Daoy (cell line): Measurements from ENCODE around the gene SCRN1. TPM values are rescaled to one million over a fixed set of nuclear protein-coding genes. Genes with fewer than 3 reads are reported as not detected.
A peak's percentile ranks its signal among the peaks of the same experiment; 100 is the strongest.
"Not testable (repeated sequence)": the region's sequence is repeated elsewhere in the genome, so short reads cannot be mapped to it uniquely, and the experiment has no call there.

Experiments used
- DNase-seq: peaks from one replicate; pipeline ENCODE4 v3.0.0-alpha.2; 2015; ENCODE audit warnings: low read depth
- total RNA-seq: library from RNA; depleted of rRNA; stranded (reverse); fragments of >200 nt; shearing (Covaris generic); gene quantifications from 2 replicates; pipeline ENCODE4 v1.2.3, GENCODE V29; 2014; rRNA removed

Gene SCRN1
- total RNA-seq, 1 experiment from 2014 or later, result 130 TPM

DNA sequence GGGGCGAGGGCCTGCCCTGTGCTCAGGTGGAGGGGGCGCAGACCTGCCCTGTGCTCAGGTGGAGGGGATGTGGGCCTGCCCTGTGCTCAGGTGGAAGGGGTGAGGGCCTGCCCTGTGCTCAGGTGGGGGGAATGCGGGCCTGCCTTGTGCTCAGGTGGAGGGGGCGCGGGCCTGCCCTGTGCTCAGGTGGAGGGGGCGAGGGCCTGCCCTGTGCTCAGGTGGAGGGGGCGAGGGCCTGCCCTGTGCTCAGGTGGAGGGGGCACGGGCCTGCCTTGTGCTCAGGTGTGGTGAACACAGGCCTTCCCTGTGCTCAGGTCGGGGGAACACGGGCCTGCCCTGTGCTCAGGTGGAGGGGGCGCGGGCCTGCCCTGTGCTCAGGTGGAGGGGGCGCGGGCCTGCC, 98.8 kb downstream of the SCRN1 start:
- not testable (repeated sequence) for DNase-seq

DNA sequence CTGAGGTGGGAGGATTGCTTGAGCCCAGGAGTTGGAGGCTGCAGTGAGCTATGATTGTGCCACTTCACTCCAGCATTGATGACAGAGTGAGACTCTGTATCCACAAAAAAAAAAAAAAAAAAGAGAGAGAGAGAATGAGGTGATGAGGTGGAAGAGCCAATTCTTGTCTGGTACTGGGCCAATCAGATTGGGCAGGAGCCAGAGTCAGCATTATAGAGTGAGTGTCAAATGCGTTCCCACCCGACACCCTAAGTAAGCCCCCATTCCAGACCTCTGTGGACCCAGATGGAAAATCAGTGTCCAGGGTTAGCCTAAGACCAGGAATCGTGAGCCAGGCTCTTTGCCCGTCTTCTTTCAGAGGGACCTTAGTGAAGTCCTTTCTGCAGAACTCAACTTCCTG, 99.3 kb downstream of the SCRN1 start:
- no peak for DNase-seq

DNA sequence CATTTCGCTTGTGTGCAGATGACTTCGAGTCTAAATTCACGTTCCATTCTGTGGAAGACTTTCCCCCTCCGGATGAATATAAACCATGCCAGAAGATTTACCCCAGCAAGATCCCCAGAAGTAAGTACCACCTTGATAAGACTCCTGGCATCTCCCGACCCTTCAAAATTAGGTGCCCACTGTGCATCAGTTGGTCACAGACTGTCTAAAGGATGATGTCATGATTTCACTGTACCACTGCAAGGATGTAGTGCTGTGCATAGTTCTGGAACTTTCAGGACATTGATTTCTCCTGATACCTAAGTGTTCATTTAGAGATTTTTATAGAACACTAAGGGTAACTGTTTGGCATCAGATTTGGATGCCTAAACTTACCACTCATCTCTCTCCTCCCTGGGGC, 100.3 kb downstream of the SCRN1 start:
- DNase-seq, result no peak

DNA sequence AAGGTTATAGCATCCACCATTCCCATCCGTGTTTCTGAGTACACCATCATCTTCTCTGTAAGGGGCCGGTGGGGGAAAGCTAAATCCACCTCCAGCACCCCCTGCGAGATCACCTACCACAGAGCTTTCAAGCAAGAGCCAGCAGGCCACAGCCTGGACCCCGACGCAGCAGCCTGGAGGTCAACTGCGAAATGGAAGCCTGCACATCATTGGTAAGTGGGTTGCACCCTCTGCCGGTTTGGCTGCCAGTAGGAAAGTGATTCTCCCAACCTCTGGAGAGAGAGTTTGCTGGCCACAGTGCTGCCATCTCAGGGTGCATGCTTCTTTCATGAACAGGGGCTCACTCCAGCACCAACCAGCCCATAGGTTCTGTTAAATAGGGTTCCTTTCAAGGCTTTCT, 101.6 kb downstream of the SCRN1 start:
- no peak for DNase-seq

DNA sequence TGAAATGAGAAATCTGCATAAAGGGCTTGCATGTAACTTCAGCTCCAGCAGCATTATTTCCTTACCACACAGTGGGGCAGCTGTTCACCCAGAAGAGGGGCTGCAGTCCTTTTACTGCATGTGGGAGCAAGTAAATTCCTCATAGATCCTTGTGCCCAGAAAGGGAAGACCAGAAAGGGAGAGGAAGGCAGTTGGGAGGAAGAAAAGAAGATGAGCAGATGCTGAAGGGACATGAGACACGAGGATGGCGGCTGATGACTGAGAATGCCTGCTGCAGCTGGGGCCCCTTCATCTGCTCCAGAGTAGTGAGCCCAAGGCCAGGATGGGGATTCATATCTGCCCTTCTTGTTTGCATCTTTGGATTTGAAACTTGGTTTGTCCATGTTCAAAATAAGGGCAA, 102.8 kb downstream of the SCRN1 start:
- no peak for DNase-seq

DNA sequence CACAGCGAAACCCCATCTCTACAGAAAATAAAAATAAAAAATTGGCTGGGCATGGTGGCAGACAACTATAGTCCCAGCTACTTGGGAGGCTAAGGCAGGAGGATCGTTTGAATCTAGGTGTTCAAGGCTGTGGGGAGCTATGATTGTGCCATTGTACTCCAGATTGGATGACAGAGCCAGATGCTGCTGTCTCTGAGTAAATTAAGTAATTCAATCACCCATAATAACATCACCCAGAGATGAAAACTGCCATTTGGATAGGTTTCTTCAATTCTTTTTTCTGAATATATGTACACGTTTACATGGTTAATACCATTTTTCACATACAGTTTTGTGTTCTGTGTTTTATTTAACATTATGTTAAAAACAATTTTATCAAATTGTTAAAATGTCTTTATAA, 104.0 kb downstream of the SCRN1 start:
- no peak for DNase-seq

DNA sequence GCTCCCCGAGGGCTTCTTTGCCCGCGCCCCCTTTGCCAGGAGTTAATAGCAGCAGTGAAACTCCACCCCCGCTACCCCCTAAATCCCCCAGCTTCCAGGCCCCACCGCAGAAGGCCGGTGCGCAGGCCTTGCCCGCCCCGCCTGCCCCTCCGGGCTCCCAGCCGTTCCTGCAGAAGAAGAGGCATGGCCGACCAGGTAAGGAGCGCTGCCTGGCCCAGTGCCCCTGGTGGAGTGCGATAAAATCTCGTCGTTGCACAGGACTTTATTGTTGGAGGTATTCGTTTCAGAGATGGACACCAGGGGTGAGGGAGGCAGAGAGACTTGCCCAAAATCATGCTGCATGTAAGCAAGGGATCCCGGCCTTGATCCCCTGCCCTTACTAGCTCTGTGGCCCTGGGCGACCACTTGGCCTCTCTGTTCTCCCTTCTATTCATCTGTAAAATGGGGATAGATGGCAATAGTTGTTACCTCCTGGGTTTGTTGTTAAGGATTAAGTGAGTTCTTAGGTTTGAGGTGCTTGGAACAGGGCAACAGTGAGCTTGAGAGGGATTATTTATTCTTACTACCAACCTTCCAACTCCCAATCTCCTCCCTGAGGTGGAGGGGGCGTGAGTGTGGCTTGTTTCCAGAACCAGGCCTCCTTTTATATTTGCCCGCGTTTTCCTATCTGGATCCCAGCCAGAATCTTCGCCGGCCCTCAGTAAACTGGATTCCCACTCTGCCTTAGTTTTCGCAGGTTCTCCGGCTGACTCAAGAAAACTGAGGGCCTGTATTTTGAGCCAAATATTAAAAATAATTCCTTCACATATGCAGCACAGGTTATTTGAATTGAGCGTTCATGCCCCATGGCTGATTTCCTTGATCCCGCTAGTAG, 105.0 kb downstream of the SCRN1 start:
- no peak for DNase-seq

DNA sequence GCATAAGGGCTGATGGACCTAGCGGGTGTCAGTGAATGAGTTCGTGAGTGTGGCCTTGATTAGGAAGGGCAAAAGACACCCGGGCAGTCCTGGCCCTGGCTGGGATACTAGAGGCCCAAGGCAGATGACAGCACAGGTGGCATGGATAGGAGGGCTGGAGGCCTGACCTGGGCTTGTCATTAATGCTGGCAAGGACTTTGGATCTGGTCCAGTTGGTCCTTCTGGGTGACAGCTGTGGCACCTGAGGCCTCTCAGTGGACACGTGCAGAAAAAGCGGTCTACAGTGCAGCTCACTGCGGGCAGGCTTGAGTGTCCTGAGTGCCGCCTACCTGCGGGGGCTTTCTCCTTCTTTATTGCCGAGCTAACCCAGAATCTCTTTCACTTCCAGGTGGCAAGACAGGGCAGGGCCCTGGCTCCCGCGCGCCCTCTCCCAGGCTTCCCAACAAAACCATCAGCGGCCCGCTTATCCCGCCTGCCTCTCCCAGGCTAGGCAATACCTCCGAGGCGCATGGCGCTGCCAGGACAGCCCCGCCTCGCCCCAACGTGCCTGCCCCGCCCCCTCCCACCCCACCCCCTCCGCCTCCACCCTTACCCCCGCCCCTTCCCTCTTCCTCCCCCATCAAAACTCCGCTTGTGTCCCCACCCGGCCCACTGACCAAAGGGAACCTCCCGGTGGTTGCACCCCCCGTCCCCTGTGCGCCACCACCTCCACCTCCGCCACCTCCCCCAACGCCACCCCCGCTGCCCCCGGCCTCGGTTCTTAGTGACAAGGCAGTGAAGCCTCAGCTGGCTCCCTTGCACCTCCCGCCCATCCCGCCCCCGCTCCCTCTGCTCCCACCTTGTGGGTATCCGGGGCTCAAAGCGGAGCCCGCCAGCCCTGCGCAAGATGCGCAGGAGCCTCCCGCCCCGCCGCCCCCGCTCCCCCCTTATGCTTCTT, 105.9 kb downstream of the SCRN1 start:
- no peak for DNase-seq

DNA sequence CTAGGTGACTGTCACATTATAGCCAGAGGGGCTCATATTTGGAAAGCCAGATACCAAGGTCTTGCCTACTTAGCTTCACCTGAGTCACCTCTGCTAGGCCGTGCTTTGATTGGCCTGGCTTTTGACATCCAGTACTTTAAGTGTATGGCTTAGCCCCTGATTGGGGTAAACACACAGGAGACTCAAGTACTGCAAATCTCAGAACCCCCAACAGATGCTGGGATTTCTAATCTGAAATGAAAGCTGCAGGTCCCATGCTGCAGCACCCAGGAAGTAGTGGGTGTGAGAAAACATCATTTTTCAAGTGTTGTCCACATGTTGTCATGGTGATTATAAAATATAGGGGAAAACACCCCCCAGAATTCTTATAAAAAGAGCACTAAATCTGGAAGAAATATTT, 107.1 kb downstream of the SCRN1 start:
- no peak for DNase-seq

DNA sequence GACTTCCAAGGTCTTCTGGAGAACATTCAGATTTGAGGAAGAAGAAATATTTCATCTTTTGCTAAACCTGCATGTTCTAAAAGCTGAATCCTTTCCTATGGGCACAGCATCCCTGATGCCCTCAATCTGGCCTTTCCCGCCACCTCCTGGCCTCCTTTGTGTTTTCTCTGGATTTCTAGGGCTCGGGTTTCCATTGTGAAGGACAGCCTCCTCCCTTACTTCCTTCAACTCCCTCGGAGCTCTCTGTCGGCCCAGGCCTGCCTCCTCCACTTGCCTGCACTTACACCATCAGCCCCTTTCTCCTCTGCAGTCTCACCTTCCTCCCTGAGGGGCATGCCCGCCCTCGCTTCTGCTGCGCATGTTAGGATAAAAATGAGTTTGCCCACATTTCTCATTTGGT, 107.9 kb downstream of the SCRN1 start:
- DNase-seq, result no peak

DNA sequence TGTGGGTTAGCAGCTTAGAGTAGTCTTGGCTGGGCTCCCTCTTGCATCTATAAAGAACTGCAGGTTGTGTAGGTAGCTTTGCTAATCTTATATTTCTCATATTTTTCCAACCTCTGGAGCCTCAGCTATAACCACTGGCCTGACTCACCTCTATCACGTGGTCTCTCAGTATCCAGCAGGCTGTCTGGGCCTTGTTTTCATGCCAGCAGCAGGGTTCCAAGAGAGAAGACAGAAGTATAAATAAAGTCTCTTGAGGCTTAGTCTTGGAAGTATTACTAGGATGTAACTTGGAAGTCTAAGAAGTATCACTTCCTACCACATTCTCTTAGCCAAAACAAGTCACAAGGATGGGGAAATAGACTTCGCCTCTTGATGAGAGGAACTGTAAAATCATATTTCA, 110.0 kb downstream of the SCRN1 start:
- DNase-seq, result peak; percentile 66

DNA sequence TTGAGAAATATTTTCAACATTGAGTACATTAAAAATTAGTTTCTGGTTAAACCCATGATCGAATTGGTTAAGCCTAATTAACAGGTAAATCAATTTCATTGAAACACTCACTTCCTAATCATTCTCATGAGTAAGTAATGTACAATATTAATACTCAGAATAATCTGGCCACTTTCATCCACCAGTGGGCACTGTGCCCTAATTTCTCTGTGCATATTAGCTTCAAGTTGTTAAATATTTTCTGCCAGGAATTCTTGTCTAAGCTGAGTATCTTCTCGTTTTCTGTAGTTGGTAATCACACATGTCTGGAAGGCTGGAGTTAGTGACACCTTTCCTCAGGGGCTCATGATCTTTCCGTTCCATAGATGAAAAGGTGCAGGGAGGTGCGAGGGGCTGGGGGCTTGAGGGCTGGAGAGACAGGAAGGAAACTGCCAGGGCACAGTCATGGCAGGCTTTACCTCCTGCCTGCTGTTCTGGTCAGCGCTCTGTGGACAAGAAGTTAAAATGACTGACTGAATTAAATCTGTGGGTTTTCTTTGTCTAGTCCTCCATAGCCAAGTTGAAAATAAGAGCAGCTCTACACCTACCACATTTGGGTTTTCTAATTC, 111.4 kb downstream of the SCRN1 start:
- DNase-seq, result no peak

DNA sequence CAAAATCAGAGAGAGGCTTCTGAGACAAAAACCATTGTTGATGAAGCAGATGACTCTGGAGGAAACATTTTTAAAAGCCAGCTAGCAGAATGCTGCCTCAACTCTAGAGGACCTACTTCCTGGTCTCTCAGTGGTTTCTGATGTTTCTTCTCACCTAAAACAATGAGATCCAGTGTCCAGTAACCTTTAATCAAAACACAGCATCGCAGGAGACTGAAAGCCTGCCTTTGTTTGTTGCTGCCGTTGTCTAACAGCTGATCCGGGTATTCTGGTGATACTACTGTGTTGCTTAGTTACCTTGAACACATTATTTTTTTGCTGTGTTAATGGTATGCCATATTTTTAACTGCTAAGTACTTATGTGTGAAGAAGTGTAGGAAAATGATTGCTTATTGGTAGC, 112.4 kb downstream of the SCRN1 start:
- no peak for DNase-seq

DNA sequence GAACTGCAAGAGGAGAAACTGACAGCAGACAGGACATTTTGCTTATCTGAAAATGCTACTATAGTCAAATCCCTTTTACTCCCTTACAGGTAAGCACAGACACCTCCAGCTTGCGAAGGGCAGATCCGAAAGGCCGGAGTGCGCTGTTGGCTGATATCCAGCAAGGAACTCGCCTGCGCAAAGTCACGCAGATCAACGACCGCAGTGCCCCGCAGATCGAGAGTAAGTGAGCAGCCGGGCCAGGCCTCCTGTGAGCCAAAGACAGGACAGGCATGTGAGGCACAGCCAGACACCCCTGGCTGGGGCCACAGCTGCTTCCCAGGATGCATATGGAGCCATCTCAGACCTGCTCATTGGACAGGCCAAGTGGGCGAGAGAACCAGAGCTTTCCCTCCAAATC, 113.9 kb downstream of the SCRN1 start:
- DNase-seq, result no peak

DNA sequence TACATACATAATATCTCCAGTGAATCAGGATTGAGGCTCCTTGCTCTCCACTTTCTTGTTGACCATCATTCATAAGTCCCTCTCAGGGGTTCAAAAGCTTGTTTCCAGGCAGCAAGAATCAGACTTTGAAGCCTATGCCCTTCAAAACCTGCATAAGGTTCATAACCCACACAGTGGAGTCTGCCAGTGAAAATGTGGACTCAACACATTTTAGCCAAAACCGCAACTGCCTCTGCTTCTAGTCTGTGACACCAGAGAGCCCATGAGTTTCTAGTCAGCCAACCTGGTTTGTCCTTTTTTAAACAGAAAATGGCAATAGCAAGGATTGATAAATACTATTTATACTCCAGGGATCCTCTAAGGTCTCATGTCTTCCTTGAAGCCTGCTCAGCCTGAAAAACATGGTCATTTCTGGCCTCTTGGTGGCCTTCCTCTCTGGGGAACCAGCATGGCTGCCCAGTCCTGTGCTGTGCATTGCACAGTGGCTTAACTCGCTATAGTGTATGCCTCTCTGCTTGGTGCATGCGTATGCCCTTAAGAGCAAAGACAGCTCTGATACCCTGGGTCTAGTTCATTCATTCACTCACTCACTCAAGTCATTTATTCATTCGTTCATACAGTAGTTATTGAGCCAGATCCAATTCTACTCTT, 115.8 kb downstream of the SCRN1 start:
- DNase-seq, result no peak

DNA sequence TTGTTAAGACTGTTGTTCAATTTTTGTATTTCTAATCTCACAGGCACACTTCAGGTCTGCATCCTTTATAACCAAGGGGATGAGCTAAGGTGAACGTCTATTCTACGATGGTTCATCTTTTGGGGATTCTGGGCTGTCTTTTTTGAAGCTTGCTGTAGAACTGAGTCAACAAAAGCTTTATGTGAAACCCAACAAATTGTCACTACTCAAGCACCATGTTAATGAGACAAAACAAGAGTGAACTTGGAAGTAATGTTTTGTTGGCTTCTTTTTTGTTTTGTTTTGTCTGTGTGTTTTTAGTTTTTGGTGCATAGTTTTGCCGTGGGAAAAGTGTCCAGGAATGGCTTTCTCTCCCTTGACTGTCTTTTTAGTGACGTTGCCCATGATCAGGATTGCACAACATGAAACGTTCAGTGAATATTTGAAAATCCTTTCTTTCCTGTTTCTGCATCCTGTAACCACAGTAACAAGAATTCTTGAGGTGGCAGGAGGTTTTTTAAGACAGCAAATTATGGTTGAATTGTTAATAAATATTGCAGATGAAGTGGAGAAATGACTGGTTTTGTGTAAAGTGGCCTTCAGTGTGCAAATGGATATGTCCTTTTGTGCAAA, 117.7 kb downstream of the SCRN1 start:
- no peak for DNase-seq

Other genes with a start within 250 kb of the SCRN1 start
- not detected in 2 replicates for gene WIPF3, start 183.3 kb downstream of the SCRN1 start, total RNA-seq
- 47.3 and 54.4 TPM in 2 replicates for gene FKBP14, start 36.9 kb upstream of the SCRN1 start, total RNA-seq
- gene PLEKHA8, start 38.6 kb upstream of the SCRN1 start, total RNA-seq, result 21.0 and 23.2 TPM in 2 replicates
- gene MTURN, start 145.2 kb upstream of the SCRN1 start, total RNA-seq, result 11.8 and 18.4 TPM in 2 replicates